IPS DF 6.9 (cell line): Measurements from ENCODE around the gene GAS6.

Experiments
- DNase-seq: peaks from one replicate; pipeline ENCODE4 v3.0.0-alpha.2; 2013; ENCODE audit warnings: low read depth, low spot score
- H3K27ac ChIP-seq: one replicate; pipeline ENCODE4 v1.5.1; 2013; ENCODE audit warnings: low read length, control low read depth
- H3K27me3 ChIP-seq: 2 replicates; pipeline ENCODE4 v1.6.1; 2013; ENCODE audit warnings: mild to moderate bottlenecking, low read length; ENCODE audit not compliant: control insufficient read depth, insufficient read depth
- H3K36me3 ChIP-seq: 2 replicates; pipeline ENCODE4 v1.6.1; 2013; ENCODE audit warnings: low read length; ENCODE audit not compliant: control insufficient read depth, insufficient read depth
- H3K4me1 ChIP-seq: 2 replicates; pipeline ENCODE4 v1.6.1; 2013; ENCODE audit warnings: low read length; ENCODE audit not compliant: control insufficient read depth, insufficient read depth
- H3K4me3 ChIP-seq: 2 replicates; pipeline ENCODE4 v1.5.1; 2013; ENCODE audit warnings: mild to moderate bottlenecking, low read length
- H3K9me3 ChIP-seq: 2 replicates; pipeline ENCODE4 v1.6.1; 2013; ENCODE audit warnings: low read length, inconsistent platforms; ENCODE audit not compliant: control insufficient read depth, insufficient read depth
- WGBS: extraction: QIAGEN DNeasy Blood & Tissue Kit; methylation state at CpG from one replicate; pipeline ENCODE4 v1.1.7; 2013; ENCODE audit warnings: mixed read lengths, missing lambda C conversion rate; ENCODE audit not compliant: insufficient read length, insufficient coverage; 5-methylcytosine and 5-hydroxymethylcytosine counted together

GAS6 gene

GRCh38 chr13:113879494-113880360 is 15.9 kb upstream of the GAS6 start:
- WGBS = no CpG with 5 or more reads among the region's 11 CpGs
- Histone ChIP-seq H3K4me3 (no peak overlapping the region), H3K27ac (no peak overlapping the region), H3K27me3 (no peaks in the 10 kb centered on the region), H3K4me1 (no peaks in the 10 kb centered on the region; the same call in 1 of the 2 replicates), H3K9me3 (no peaks in the 10 kb centered on the region), H3K36me3 (no peaks in the 10 kb centered on the region)
- no peak for DNase-seq

GRCh38 chr13:113879017-113879416 is 15.1 kb upstream of the GAS6 start:
- H3K4me1 ChIP-seq = no peaks in the 10 kb centered on the region; the same call in 1 of the 2 replicates
- no peak overlapping the region for H3K27ac ChIP-seq
- no peaks in the 10 kb centered on the region for H3K36me3 ChIP-seq
- no peak for DNase-seq
- H3K4me3 ChIP-seq = no peak overlapping the region
- no peaks in the 10 kb centered on the region for H3K9me3 ChIP-seq
- H3K27me3 ChIP-seq = no peaks in the 10 kb centered on the region
- no CpG with 5 or more reads among the region's 7 CpGs for WGBS

- DNase-seq = no peak
- Histone ChIP-seq H3K4me1 (no peaks in the 10 kb centered on the region; the same call in 1 of the 2 replicates), H3K9me3 (no peaks in the 10 kb centered on the region), H3K27me3 (no peaks in the 10 kb centered on the region), H3K36me3 (no peaks in the 10 kb centered on the region), H3K27ac (no peak overlapping the region), H3K4me3 (no peak overlapping the region)
- no CpG with 5 or more reads among the region's 21 CpGs for WGBS
These were observed 13.5 kb upstream of the GAS6 start for GRCh38 chr13:113877149-113877990.

GRCh38 chr13:113876346-113877148 is 12.7 kb upstream of the GAS6 start:
- H3K36me3 ChIP-seq = no peaks in the 10 kb centered on the region
- H3K4me1 ChIP-seq = no peaks in the 10 kb centered on the region; the same call in 1 of the 2 replicates
- no peak overlapping the region for H3K4me3 ChIP-seq
- no peak overlapping the region for H3K27ac ChIP-seq
- WGBS = no CpG with 5 or more reads among the region's 18 CpGs
- H3K27me3 ChIP-seq = no peaks in the 10 kb centered on the region
- no peak for DNase-seq
- no peaks in the 10 kb centered on the region for H3K9me3 ChIP-seq

- H3K9me3 ChIP-seq = no peaks in the 10 kb centered on the region
- no peak for DNase-seq
- no peak overlapping the region for H3K4me3 ChIP-seq
- no peak overlapping the region for H3K27ac ChIP-seq
- H3K4me1 ChIP-seq = no peaks in the 10 kb centered on the region
- WGBS = no CpG with 5 or more reads among the region's 11 CpGs
- H3K27me3 ChIP-seq = no peaks in the 10 kb centered on the region
- no peaks in the 10 kb centered on the region for H3K36me3 ChIP-seq
These were observed 12.0 kb upstream of the GAS6 start for GRCh38 chr13:113875837-113876281.

- H3K9me3 ChIP-seq = no peaks in the 10 kb centered on the region
- no peak for DNase-seq
- H3K4me3 ChIP-seq = no peak overlapping the region
- no peaks in the 10 kb centered on the region for H3K27me3 ChIP-seq
- H3K4me1 ChIP-seq = no peaks in the 10 kb centered on the region
- no peak overlapping the region for H3K27ac ChIP-seq
- no peaks in the 10 kb centered on the region for H3K36me3 ChIP-seq
- no CpG with 5 or more reads among the region's 8 CpGs for WGBS
These were observed 11.5 kb upstream of the GAS6 start for GRCh38 chr13:113875429-113875815.

- H3K4me1 ChIP-seq = no peaks in the 10 kb centered on the region
- H3K27me3 ChIP-seq = no peaks in the 10 kb centered on the region
- H3K4me3 ChIP-seq = no peak overlapping the region
- no peaks in the 10 kb centered on the region for H3K36me3 ChIP-seq
- no peaks in the 10 kb centered on the region for H3K9me3 ChIP-seq
- WGBS = 100% methylated on average over 1 of the region's 26 CpGs
- no peak for DNase-seq
- H3K27ac ChIP-seq = no peak overlapping the region
These were observed 10.9 kb upstream of the GAS6 start for GRCh38 chr13:113874579-113875428.

GRCh38 chr13:113874177-113874576 is 10.3 kb upstream of the GAS6 start:
- Histone ChIP-seq H3K9me3 (no peaks in the 10 kb centered on the region), H3K4me1 (no peaks in the 10 kb centered on the region), H3K27me3 (no peaks in the 10 kb centered on the region), H3K36me3 (no peaks in the 10 kb centered on the region), H3K4me3 (no peak overlapping the region), H3K27ac (no peak overlapping the region)
- WGBS = no CpG with 5 or more reads among the region's 10 CpGs
- DNase-seq = no peak

GRCh38 chr13:113869263-113869662 is 5.4 kb upstream of the GAS6 start:
- no peak for DNase-seq
- Histone ChIP-seq H3K27ac (no peak overlapping the region), H3K9me3 (no peaks in the 10 kb centered on the region), H3K36me3 (no peaks in the 10 kb centered on the region), H3K27me3 (peaks cover 2% of the 10 kb centered on the region; the same call in 1 of the 2 replicates), H3K4me1 (no peaks in the 10 kb centered on the region), H3K4me3 (no peak overlapping the region)
- no CpG with 5 or more reads among the region's 4 CpGs for WGBS
